Upper lobe of right lung (tissue), 1 donor: ENCODE data around the gene ERC2. TPM values are rescaled to one million over a fixed set of nuclear protein-coding genes. Genes with fewer than 3 reads are reported as not detected.
A peak's percentile ranks its signal among the peaks of the same experiment; 100 is the strongest.

ENCODE experiments used
- ATAC-seq: fragments of 200-7000 bp; cut with Tn5 transposase; one replicate; pipeline ENCODE4 v1.9.1; 2020; ENCODE audit warnings: mild to moderate bottlenecking, moderate library complexity
- DNase-seq: peaks from one replicate; pipeline ENCODE4 v3.0.0-alpha.2; 2020
- H3K27ac ChIP-seq: fragments of 200-600 bp; one replicate; pipeline ENCODE4 v1.8.0; 2022
- H3K27me3 ChIP-seq: fragments of 200-600 bp; one replicate; pipeline ENCODE4 v1.8.0; 2022; ENCODE audit warnings: mild to moderate bottlenecking
- H3K36me3 ChIP-seq: fragments of 200-600 bp; one replicate; pipeline ENCODE4 v1.8.0; 2022
- H3K4me1 ChIP-seq: fragments of 200-600 bp; one replicate; pipeline ENCODE4 v1.8.0; 2022
- H3K4me3 ChIP-seq: fragments of 200-600 bp; one replicate; pipeline ENCODE4 v1.8.0; 2022; ENCODE audit warnings: mild to moderate bottlenecking
- H3K9me3 ChIP-seq: fragments of 200-600 bp; one replicate; pipeline ENCODE4 v1.8.0; 2022
- CTCF ChIP-seq: fragments of 200-600 bp; IDR thresholded peaks from one replicate; pipeline ENCODE4 v1.8.0; 2022; ENCODE audit warnings: antibody characterized with exemption
- intact Hi-C: fragments of 100-400 bp; cut with DNase I; formaldehyde crosslinking; loops from one replicate; pipeline ENCODE4 v1.11.0; 2022
- total RNA-seq: library from RNA; stranded (reverse); fragmentation: NEBNext Ultra II Directional; extraction: Animal tissue kit (Norgen Biotek cat#: 25700); gene quantifications from one replicate; pipeline ENCODE4 v1.2.1, GENCODE V29; 2021
- donor health status: DM: no; HTN: yes; CAD: no; lungs with severe emphysema.

ERC2 gene
- total RNA-seq, 1 donor from 2014 or later, result 1.4 TPM

GRCh38 chr3:55634345-55634744, 833.9 kb downstream of the ERC2 start:
- H3K4me1 ChIP-seq, result peaks cover 2% of the 10 kb centered on the region
- ATAC-seq (no peak), DNase-seq (no peak)
- H3K9me3 ChIP-seq, result no peaks in the 10 kb centered on the region
- TF ChIP-seq CTCF, result no peak
- intact Hi-C loops, result no loop called here
- no peaks in the 10 kb centered on the region for H3K27me3 ChIP-seq
- no peak overlapping the region for H3K4me3 ChIP-seq
- H3K36me3 ChIP-seq, result no peaks in the 10 kb centered on the region
- no peak overlapping the region for H3K27ac ChIP-seq

- Histone ChIP-seq H3K4me1 (peaks cover 6% of the 10 kb centered on the region), H3K36me3 (no peaks in the 10 kb centered on the region), H3K27ac (no peak overlapping the region), H3K9me3 (no peaks in the 10 kb centered on the region), H3K4me3 (no peak overlapping the region), H3K27me3 (no peaks in the 10 kb centered on the region)
- ATAC-seq, result no peak
- DNase-seq, result no peak
- no peak for TF ChIP-seq CTCF
- intact Hi-C loops, result no loop called here
Measured at GRCh38 chr3:55633333-55633732, 834.9 kb downstream of the ERC2 start.

- DNase-seq, result no peak
- Histone ChIP-seq H3K36me3 (no peaks in the 10 kb centered on the region), H3K4me3 (no peak overlapping the region), H3K4me1 (peaks cover 6% of the 10 kb centered on the region), H3K27ac (no peak overlapping the region), H3K27me3 (no peaks in the 10 kb centered on the region), H3K9me3 (no peaks in the 10 kb centered on the region)
- intact Hi-C loops, result no loop called here
- ATAC-seq, result peak; percentile 56
- TF ChIP-seq CTCF, result no peak
Measured at GRCh38 chr3:55631766-55632331, 836.4 kb downstream of the ERC2 start.

- no peak overlapping the region for H3K4me3 ChIP-seq
- no peaks in the 10 kb centered on the region for H3K27me3 ChIP-seq
- no peak overlapping the region for H3K27ac ChIP-seq
- H3K9me3 ChIP-seq, result no peaks in the 10 kb centered on the region
- DNase-seq (no peak), ATAC-seq (no peak)
- peaks cover 6% of the 10 kb centered on the region for H3K4me1 ChIP-seq
- no peak for TF ChIP-seq CTCF
- intact Hi-C loops, result no loop called here
- H3K36me3 ChIP-seq, result no peaks in the 10 kb centered on the region
Measured at GRCh38 chr3:55630921-55631299, 837.4 kb downstream of the ERC2 start.

GRCh38 chr3:55630280-55630920, 837.9 kb downstream of the ERC2 start:
- H3K27me3 ChIP-seq, result no peaks in the 10 kb centered on the region
- ATAC-seq (no peak), DNase-seq (no peak)
- no peak for TF ChIP-seq CTCF
- H3K4me1 ChIP-seq, result peaks cover 6% of the 10 kb centered on the region
- no peak overlapping the region for H3K4me3 ChIP-seq
- H3K27ac ChIP-seq, result no peak overlapping the region
- intact Hi-C loops, result no loop called here
- H3K36me3 ChIP-seq, result no peaks in the 10 kb centered on the region
- H3K9me3 ChIP-seq, result no peaks in the 10 kb centered on the region
